GM23338 (cell line): ENCODE results near the gene FAM20C.

Source experiments
- CTCF ChIP-seq, 2 experiments: fragments of 200-600 bp in 1 of 2; sonication (generic) in 1 of 2; conservative IDR thresholded peaks; 2 replicates each; pipeline versions ENCODE4 v1.5.1 to v1.6.1; 2016 to 2017; ENCODE audit warnings: antibody characterized with exemption in 2 of 2, low read depth in 2 of 2, mild to moderate bottlenecking in 2 of 2, moderate library complexity in 1 of 2
- EZH2 ChIP-seq: fragments of 200-600 bp; sonication (generic); IDR thresholded peaks from one replicate; pipeline ENCODE4 v1.8.0; 2017; ENCODE audit warnings: antibody characterized with exemption, mild to moderate bottlenecking, low read depth; ENCODE audit not compliant: unreplicated experiment
- STAT1 ChIP-seq: IDR thresholded peaks from one replicate; pipeline ENCODE4 v1.6.1; 2016; ENCODE audit warnings: antibody characterized with exemption; ENCODE audit not compliant: unreplicated experiment

DNA sequence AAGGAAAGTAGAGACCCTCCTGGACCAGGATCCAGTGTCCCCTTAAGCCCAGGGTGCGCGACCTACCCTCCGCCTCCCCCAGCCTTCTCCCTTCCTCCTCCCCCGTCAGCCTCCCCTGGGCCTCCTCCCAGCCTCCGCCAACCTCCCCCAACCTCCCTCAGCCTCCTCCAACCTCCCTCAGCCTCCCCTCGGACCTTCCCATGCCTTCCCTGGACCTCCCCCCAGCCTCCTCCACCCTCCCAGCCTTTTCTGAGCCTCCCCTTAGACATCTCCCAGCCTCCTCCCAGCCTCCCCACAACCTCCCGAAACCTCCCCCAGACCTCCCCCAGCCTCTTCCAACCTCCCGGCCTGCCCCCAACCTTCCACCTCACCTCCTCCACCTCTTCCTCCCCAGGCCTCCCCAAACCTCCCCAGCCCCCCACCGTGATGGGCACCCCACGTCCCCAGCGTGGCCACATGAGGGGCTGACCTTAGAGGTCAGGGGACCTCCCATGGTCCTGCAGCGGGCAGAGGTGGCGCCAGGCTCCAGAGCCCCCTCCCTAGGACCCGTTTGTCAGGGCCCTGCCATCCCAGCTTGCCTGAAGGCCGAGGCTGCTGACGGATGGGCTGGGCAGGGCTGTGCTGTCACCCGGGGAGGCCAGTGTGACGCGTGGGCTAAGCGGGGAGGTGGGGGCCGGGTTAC lies 18.8 kb downstream of the FAM20C start:
- TF ChIP-seq CTCF (conservative IDR thresholded peaks at IDR 0.05; ENCODE audit: low read depth in 2 of 2), result no peak
- TF ChIP-seq EZH2, result no peak
- no peak for TF ChIP-seq STAT1
